CD1c-positive myeloid dendritic cell (primary cell): ENCODE measurements around the gene ZNF827.

ENCODE experiments used
- DNase-seq: peaks from one replicate; pipeline ENCODE4 v3.0.0-alpha.2; 2016; ENCODE audit errors: extremely low spot score

ZNF827 gene

DNA sequence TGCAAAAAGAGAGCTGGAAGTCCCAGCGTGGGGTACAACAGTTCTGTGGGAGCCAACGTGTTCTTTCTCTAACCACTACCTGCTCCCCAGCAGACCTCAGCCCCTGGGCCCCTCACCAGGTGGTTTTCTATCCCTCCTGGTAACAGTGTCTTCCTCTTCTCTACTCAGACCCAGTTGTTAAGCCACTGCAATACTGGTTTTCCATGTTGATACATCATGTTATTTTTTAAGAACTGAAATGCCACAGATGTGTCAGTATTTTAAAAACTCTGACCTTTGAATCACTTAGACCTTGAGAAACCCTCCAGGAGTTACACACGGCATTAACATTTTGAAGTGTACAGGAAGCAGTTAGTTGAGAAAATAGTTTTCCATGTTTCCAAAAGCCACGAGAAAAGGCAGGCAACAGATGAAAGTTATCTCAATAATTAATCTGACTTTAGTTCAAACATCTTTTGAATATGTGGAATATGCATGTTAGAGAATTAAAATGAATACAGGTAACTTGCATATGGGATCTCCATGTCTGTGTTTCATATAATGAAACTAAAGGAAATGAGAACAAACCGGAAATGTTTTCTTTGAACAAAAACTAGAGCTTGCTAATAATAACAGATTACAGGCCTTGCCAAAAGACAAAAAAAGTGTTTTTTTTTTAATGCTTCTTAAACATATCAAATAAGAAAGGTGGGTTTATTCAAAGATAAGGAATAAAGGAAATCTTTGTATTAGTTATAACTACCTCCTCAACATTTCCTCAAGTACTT, 108.8 kb downstream of the ZNF827 start:
- DNase-seq = no peak

DNA sequence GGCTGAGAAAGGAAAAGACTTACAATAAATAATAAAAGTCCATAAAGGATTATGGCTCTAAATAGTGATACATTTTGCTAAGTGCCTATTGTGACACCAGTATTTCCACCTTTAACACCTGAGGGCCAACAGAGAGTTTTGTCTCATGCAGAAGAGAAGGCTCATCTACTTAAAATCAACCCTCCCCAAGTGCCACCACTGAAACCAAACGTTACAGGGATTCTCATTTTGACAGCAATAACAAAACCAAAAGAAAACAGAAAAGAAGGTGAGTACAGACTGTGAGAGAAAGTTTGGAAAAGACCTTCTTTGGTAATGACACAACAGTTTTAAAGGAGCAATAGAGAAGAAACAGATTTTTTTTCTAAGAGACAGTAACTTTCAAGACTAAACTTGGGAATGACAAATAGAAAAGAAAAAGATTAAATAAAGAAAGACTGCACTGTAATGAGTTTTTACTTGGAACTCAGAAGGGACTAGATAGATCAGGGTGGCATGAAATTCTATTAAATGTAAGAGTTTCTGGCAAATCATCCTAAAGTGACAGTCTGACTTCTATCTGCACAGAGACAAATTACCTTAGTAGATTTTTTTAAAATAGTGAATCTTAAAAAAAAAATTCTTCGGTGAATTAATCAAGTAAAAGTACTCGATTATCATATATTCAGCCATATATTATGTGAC, 109.7 kb downstream of the ZNF827 start:
- no peak for DNase-seq

DNA sequence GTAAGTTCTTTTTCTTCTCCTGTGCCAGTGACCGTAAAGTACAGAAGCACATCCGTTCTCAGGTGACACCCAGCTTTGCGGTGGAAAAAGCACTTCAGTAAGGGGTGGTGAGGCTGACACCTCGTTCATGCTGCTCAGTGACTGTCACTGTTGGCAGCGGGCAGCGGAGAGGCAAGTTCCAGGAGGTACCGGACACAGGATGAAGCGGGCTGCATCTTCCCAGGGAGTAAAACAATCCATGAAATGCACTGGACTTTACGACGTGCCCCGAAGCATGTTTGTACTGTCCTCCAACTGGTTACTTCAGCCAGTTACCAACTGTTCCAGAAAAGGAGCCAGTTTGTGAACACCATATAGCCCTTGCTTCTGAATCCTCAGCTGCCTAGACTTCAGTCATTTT, 110.7 kb downstream of the ZNF827 start:
- no peak for DNase-seq

DNA sequence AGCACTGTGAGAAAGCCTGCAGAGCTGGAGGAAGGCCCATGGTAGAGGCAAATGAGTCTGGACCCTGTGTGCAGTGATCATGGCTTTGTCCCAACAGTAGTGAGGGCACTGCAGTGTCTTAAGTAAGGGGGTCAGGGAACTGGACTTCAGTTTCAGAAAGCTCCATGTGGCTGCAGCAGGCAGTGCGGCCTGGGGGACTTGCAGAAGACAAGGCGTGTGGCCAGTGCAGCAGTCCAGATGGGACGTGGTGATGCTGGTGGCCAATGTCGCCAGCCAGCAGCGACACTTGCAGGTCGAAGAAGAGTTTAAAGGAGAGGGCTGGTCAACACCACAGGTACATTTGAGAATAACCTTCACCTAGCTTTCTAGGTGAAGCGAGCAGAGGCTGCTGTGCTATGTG, 113.4 kb downstream of the ZNF827 start:
- no peak for DNase-seq

DNA sequence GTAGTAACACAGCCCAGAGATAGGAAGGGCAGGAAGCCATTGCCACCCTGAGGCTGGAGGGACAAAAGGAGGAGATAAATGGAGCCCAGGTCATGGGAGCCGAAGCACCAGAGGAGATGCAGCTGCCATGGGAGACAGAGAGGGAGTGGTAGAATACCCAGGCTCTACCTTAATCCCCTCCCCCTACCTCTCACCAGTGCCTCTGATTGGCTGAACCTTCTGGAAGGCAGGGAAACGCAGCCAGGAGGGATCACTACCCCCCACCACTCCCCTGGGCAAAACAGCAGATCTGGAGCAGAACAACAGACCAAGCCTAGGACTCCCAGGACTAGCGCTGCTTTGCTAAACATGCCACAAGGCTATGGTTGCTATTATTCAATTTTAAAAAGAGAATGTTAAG, 114.2 kb downstream of the ZNF827 start:
- no peak for DNase-seq

DNA sequence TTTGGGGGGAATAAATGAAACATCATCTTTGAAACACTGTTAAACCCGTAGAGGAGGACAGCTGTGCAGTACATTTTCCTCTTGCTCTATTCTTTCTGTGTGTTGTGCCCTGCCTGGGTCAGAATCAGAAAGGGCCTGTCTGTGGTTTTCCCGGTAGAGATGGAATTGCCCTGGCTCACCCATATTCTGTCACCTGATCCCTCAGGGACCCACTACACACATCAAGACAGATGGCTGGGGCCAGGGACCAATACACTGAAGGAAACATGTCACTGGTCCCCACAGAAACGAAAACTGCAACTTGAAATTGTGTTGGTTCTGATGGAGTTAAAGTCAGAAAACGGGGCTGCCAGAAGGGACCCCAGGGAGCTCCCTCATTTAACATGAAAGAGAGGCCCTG, 114.9 kb downstream of the ZNF827 start:
- DNase-seq = no peak

DNA sequence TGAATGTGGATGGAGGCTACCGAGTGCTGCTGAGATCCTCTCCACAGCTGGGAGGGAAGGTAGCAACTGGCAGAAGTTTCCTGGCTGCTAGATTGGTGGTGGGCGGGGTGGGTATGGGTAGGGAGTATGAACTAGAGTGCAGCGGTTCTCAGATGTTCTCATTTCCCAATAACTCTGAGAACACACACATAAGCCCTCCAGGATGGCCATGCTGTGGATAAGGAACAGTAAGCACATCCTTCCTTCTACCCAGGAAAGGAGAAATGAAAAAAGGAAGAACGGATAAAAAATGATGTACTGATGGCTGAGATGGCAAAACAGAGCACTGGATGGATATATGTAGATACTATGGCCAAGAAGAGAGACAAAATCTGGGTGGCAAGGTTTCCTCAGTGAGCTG, 116.0 kb downstream of the ZNF827 start:
- peak; percentile 47 for DNase-seq

DNA sequence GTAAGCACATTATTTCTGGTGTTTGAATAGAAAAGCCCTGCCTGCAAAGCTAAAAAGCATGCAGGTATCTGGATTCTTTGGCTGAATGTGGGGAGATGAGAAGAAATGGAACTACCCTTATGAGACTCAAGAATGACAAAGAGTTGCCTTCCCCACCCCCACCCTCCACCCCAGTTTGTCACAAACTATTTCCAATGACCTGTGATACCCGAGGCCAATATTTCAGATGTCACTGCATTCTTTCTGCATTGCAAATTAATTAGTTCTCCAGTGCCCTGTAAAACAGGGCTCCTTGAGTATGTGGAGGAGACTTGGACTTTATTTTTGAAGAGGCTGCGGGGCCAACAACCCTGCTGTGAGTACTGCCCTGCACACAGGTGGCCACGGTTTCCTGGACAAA, 116.4 kb downstream of the ZNF827 start:
- DNase-seq = no peak

DNA sequence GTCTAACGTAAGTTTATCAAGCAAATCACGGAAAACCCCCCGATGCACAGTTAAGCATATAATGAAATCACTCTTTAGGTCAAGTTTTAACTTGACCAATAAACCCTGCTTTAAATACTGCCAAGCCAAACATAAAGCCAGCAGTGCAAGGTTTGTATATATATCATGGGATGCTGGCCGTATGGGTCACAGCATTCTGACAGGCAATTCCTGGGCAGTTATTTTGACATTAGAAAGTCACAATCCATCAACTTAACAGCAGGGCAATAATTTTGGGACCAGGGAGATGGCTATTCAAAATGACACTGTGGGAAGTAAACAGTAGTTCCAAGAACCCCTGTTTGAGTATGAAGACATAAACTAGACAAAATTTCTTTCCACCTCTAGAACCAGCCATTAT, 116.9 kb downstream of the ZNF827 start:
- DNase-seq = no peak

DNA sequence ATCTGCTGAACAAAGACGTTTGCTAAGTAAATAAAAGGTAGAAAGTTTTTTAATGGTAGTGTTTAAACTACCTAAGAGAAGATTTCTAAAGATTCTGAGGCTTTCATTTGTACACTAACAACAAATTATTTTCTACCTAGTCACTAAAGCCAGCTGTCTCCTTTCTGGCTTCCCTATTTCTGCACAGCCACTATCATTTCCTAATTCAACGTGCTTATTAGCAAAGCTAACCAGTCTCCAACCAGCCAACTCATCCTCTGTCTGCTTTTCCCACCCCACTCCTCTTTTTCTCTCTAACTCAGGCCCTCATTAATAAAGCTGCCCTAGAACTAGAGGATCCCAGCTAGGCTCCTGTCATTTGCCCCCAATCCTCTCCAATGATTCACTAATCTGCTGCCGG, 118.2 kb downstream of the ZNF827 start:
- DNase-seq = peak; percentile 57

DNA sequence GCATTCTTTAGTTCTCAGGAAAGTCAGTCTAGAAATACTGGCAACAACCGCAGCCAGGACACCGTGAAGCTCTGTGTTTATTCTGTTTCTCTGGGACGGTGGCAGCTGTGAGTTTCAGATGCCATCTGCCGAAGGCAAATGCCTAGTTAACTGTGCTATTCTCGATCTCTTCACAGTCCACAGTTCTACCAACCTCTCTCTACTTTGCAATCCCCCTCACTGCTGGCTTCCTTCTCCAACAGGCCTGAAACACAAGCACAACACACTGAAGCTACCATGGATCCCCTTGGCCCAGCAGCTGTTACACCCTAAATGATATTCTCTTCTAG, 118.8 kb downstream of the ZNF827 start:
- no peak for DNase-seq

DNA sequence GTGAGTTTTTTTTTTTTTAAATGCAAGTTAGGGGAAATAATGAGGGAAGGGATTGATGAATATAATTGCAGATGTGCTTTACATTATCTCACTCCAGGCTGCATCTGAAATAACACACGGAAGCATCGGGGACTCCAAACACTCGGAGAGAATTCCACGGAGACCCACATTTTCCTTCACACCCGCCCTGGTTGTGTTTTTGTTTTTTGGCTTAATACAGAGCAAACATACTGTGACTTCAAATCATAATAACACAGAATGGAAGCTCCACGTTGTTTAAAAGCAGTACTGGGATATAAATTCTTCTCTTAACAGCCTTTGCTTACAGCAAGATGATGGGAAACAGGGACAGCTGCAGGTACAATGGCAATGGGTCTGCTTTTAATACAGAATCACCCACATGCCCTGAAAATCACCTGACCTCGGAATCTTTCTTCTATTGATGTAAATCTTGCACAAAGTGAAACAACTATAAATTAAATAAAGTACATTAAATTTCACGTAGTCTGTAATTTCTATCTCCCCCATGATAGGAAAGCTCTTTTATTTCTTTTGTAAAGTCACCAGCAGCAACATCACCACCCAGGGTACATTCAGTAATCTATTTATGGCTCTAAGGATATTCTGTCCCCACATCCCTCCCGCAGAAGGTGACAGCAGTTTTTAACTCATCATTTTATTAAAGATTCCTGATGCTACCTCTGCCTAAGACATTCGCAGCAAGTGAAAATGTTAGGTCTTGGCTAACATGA, 119.3 kb downstream of the ZNF827 start:
- DNase-seq = no peak

DNA sequence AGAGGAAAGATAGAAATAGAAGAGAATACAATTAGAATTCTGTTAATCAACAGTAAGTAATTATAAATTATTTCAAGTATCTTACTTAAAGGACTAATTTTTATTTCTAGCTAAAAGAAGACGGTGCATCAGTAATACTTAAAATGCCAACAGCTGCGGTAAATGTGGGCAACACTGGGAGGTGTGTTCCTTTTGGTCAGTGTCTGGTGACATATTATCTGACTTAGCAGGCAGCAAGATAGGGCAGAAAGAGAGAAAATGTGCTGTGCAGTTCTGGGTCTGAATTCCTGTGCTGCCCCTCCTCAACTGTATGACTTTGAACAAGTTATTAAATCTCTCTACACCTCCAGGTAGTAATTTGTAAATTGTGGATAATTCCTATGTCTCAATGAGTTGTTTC, 120.6 kb downstream of the ZNF827 start:
- DNase-seq = no peak

DNA sequence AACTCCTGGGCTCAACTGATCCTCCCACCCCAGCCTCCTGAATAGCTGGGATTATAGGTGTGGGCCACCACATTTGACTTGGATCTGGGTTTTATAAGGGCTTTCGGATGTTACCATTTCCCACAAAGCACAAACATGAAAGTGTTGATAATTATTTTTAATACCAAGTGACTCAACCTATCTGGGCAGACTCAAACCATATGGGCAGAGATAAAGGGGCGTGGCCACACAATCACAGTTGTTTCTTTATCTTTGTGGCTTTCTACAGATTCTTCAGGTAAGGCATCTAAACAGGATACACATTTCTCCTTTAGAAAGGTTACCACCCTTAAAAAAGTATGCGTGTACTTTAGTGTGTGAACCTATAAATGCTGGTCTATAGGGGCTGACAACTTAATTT, 122.5 kb downstream of the ZNF827 start:
- DNase-seq = no peak

DNA sequence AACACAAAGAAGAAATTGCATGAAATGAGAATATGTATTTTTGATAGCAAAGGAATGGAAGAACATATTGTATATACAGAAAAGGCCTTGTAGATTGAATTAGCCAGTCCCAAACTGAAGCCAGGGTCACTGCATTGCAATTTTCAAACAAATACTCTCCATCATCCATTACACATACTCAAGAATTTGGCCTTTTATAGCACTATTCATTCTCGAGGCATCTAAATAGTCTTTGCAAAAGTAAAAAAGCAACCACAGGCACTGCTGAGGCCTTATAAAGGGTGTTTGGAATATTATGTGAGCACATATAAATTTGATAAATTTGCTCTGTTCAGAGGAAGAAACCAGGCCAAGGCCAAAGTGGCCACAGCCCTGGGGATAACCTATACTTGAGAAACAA, 123.0 kb downstream of the ZNF827 start:
- no peak for DNase-seq

DNA sequence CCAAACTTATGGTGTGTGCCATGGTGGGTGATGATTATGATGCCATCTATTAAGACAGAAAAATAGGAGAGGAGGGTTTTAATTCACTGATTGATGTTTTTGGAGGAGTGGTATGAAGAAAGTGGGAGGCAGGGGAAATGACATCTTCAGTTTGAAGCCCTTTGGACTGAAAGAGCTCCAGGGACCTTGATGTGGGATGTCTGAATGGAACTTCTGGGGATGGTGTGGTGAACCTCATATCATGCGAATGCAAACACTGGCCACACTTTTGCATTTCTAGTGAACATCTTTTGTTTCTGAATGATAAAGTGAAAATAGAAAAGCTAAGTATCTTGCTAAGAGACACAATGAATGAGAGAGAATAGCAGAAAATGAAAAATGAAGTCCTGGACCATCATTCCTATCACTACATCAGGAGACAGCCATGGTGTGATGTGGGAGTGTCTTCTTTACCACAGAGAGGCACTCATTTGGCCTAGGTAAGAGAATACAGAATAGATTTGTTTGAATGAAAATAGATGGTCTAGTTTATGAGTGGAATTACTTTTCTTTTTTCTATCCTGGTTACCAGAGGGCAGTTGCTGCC, 123.5 kb downstream of the ZNF827 start:
- no peak for DNase-seq

DNA sequence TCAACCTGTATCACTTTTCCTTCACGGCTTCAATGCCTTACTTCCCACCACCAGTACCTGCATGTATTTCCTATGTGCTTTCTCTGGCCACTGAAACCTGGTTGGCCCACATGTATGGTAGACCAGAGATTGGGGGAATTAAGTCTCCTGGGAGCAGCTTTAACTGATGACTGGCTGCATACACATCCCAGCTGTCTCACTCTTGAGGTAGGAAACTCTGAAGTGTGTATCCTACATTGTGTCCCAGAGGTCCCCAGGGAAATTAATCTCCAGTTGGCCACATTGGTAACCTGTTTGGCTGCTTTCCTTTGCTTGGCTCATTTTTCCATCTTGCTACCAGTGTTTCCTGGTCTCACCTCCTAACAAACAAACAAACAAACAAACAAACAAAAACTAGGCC, 124.4 kb downstream of the ZNF827 start:
- no peak for DNase-seq

DNA sequence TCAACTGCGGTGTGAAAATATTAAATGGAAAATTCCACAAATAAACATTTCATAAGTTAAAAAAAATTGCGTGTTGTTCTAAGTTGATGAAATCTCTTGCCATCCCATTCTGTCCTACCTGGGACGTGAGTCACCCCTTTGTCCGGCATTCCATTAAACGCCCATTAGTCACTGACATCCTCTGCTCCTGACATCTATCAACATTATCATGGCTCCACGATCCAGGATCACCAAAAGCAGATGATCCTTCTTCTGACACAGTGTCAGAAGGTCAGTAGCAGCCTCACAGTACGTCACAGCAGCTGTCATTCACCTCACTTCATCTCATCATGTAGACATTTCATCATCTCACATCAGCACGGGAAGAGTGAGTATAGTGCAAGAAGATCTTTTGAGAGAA, 125.7 kb downstream of the ZNF827 start:
- no peak for DNase-seq

DNA sequence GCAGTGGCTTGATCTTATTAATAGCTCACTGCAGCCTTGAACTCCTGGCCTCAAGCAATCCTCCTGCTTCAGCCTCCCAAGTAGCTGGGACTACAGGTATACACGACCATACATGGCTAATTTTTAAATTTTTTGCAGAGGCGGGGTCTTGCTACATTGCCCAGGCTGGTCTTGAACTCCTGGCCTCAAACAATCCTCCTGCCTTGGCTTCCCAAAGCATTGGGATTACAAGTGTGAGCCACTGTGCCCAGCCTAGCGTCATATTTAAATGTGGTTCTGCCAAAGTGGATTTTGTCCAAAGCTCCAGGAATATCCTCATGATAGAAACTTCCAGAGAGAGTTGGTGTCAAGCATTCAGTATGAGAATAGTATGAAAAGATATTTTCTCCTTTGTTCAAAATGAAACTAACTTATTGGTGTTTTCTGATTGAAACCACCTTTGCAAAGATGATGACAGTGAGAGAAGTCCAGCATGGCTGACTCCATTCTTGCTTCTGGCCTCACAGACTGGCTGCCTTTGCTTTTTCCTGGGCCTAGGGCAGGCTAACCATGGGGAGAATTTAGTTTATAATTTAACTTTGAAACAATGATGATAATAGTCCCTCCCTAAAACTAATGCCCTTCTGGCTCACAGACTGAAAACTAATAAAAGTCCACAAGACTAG, 129.6 kb downstream of the ZNF827 start:
- no peak for DNase-seq

DNA sequence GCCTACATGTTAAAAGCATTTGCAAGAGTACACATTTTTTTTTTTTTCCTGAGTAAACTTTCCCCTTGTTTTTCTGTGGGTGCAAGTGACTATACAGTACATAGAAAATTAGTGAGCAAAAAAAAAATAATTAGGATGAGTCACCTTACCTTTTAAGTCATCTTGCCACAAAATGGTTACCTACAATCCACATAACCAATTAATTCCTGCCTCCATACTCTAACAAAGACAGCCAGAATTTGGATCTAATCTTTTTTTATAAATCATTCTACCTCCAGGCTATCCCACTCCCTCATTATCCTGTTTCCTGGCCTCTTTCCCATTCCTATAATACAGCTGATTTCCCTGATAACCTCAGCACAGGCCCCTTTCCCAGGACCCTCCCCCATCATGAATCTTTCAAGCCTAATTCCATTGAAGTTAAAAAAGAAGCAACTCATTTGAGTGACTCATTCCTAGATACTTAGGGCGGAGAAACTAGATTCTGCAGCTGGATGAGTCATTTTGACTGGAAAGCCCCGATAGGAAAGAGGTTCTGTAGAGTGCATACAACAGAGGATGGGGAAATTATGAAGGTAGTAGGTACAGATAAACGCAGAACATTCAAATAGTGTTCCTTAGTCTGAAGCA, 130.5 kb downstream of the ZNF827 start:
- peak; percentile 89 for DNase-seq

DNA sequence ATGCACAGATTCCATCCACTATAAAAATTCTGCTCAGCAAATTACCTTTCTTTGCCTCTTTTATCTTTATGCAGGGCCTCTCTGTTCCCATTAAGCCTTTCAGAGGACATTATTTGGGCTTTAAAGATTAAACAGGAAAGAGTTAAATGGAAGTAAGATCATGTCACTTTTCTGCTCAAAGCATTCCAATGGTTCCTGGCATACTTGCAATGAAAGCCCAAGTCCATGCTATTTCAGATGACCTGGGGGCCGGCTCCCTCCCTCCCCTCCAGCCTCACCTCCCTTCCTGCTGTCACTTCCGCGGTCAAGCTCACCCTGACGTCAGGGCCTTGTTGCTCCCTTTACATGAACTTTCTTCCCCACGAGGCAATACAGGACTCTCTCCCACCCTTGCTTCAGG, 133.1 kb downstream of the ZNF827 start:
- no peak for DNase-seq

DNA sequence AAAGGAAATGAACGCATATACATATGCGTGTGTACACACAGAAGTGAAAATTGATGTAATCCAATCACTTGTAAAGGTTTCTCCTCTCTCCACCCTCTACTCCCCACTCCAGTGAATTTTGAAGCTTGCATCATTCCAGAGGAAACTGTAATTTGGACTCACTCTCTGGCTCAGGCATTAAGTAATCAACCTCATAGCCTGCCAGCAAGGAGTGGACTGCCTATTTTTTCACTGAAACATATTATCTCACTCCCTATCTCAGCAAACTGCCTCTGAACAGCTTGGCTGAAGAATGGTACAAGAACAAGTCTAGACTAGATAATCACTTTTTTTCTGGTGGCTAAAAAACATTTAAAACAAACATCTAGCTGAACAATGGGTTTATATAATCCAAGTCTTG, 134.5 kb downstream of the ZNF827 start:
- DNase-seq = peak; percentile 38
